BLaER1 treated with 17β-estradiol and CSF1 and Interleukin-3, amounts not matched to agents 10 nM and 100 nM (cell line): ENCODE data around the gene RWDD1.

Experiments used
- H3K27ac ChIP-seq, 11 experiments: shearing (Covaris generic); formaldehyde crosslinking; 2 replicates each; pipeline ENCODE4 v1.8.1; 2022
- H3K27me3 ChIP-seq, 11 experiments: shearing (Covaris generic); formaldehyde crosslinking; 2 replicates each; pipeline ENCODE4 v1.8.1; 2022
- H3K36me3 ChIP-seq, 11 experiments: shearing (Covaris generic); formaldehyde crosslinking; 2 replicates each; pipeline ENCODE4 v1.8.1; 2022
- H3K4me1 ChIP-seq, 10 experiments: shearing (Covaris generic); formaldehyde crosslinking; 2 replicates each; pipeline ENCODE4 v1.8.1; 2022
- H3K4me2 ChIP-seq, 11 experiments: shearing (Covaris generic); formaldehyde crosslinking; 2 replicates each; pipeline ENCODE4 v1.8.1; 2022
- H3K4me3 ChIP-seq, 10 experiments: shearing (Covaris generic); formaldehyde crosslinking; 2 replicates each; pipeline ENCODE4 v1.8.1; 2022
- H3K9ac ChIP-seq, 11 experiments: shearing (Covaris generic); formaldehyde crosslinking; 2 replicates each; pipeline ENCODE4 v1.8.1; 2022
- H3K9me3 ChIP-seq, 11 experiments: shearing (Covaris generic); formaldehyde crosslinking; replicated peaks in 1 of 11; 2 replicates each; pipeline ENCODE4 v1.8.1; 2022
- H4K20me1 ChIP-seq, 11 experiments: shearing (Covaris generic); formaldehyde crosslinking; 2 replicates each; pipeline ENCODE4 v1.8.1; 2022
- Cebpa-rat ChIP-seq, 11 experiments: shearing (Covaris generic); IDR thresholded peaks; 2 replicates each; pipeline ENCODE4 v1.8.1; 2022

RWDD1 gene

GRCh38 chr6:116531675-116532570 lies 39.4 kb upstream of the RWDD1 start:
- no peaks in the 10 kb centered on the region for H3K9me3 ChIP-seq
- no peak overlapping the region for H3K4me3 ChIP-seq
- no peak overlapping the region for H3K27ac ChIP-seq
- no peak overlapping the region for H3K9ac ChIP-seq
- no peaks in the 10 kb centered on the region for H3K36me3 ChIP-seq
- H3K4me2 ChIP-seq, result peak overlapping the region in 3 of 11 experiments; percentile 24 to 61 (median 33); a peak in 5 of 22 replicates
- H3K27me3 ChIP-seq, result no peaks in the 10 kb centered on the region
- H3K4me1 ChIP-seq, result peaks cover 0 to 42% (median 0%) of the 10 kb centered on the region in 10 experiments; a peak in 7 of 20 replicates
- no peaks in the 10 kb centered on the region for H4K20me1 ChIP-seq
- TF ChIP-seq Cebpa-rat (IDR thresholded peaks at IDR 0.05), result no peak

- no peak overlapping the region for H3K4me3 ChIP-seq
- H3K36me3 ChIP-seq, result no peaks in the 10 kb centered on the region
- H3K9ac ChIP-seq, result no peak overlapping the region
- H3K4me1 ChIP-seq, result peaks cover 0 to 42% (median 0%) of the 10 kb centered on the region in 10 experiments; a peak in 7 of 20 replicates
- no peaks in the 10 kb centered on the region for H4K20me1 ChIP-seq
- no peak overlapping the region; a peak in 1 of 22 replicates for H3K4me2 ChIP-seq
- H3K9me3 ChIP-seq, result no peaks in the 10 kb centered on the region
- H3K27ac ChIP-seq, result no peak overlapping the region
- H3K27me3 ChIP-seq, result no peaks in the 10 kb centered on the region
- TF ChIP-seq Cebpa-rat (IDR thresholded peaks at IDR 0.05), result no peak
These were observed 37.9 kb upstream of the RWDD1 start for GRCh38 chr6:116533233-116533957.

DNA sequence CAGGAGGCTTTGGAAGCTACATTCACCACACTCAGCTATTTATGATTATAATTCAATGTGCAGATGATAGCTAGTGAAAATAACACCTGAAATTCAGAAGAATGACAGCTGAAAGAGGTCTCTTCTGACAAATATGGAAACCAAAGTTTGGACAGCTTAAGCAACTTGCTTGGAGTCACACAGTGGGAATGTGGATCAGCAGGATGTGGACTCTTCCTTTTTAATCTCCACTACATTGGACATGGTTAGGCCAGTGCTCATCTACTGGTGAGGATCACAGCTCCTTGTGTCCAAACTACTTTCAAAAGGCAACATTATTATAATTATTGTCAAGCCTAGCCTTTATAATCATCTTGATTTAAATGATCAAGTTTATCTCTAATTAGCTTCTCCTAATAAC lies 36.2 kb upstream of the RWDD1 start:
- TF ChIP-seq Cebpa-rat (IDR thresholded peaks at IDR 0.05), result no peak
- H3K9me3 ChIP-seq, result no peaks in the 10 kb centered on the region
- peaks cover 0 to 28% (median 0%) of the 10 kb centered on the region in 10 experiments; a peak in 7 of 20 replicates for H3K4me1 ChIP-seq
- no peaks in the 10 kb centered on the region for H4K20me1 ChIP-seq
- no peaks in the 10 kb centered on the region for H3K36me3 ChIP-seq
- no peak overlapping the region for H3K9ac ChIP-seq
- no peak overlapping the region for H3K4me3 ChIP-seq
- H3K4me2 ChIP-seq, result no peak overlapping the region
- no peak overlapping the region for H3K27ac ChIP-seq
- H3K27me3 ChIP-seq, result no peaks in the 10 kb centered on the region

- TF ChIP-seq Cebpa-rat (IDR thresholded peaks at IDR 0.05), result no peak
- Histone ChIP-seq H3K9me3 (no peaks in the 10 kb centered on the region), H3K9ac (no peak overlapping the region), H3K4me2 (no peak overlapping the region), H3K36me3 (no peaks in the 10 kb centered on the region), H3K4me3 (no peak overlapping the region), H3K27me3 (no peaks in the 10 kb centered on the region), H4K20me1 (no peaks in the 10 kb centered on the region), H3K4me1 (peaks cover 0 to 18% (median 0%) of the 10 kb centered on the region in 10 experiments; a peak in 6 of 20 replicates), H3K27ac (no peak overlapping the region)
These were observed 35.1 kb upstream of the RWDD1 start for GRCh38 chr6:116536216-116536621.

DNA sequence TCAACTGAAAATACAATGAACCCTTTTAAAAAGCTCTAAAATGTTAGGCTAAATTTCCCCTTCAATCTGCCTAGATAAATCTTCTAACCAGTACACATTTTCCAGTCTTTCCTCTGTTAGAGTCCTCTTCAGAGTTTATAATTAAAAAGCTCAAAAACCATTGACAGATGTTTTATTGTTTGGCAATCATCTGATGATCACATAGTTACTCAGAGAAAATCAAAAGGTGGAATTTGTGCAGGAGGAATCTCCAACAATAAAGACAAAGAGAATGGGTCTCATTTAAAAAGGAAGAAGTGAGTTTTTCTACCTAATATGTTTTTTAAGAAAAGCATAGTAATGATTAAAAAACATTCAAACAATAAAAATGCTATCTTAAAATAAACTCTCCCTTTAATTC lies 28.9 kb upstream of the RWDD1 start:
- no peak overlapping the region for H3K27ac ChIP-seq

DNA sequence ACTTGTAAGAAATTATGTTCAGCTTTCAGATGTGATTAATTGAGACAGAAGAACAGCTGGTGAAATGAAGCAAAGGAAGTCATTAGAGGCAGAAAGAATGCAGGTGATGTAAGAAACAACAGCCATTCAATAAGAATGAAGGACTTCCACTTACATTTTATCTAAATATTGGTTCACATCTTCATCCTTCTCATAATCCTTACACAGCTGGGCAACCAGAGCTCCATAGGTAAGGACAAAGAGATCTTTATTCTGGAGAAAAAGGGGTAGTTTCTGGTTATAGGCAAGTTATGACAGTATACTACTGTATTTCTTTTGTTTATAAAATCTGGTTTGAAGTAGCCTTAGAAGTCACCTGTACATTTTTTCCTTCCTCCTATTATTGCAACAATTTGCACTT lies 28.2 kb upstream of the RWDD1 start:
- Histone ChIP-seq H3K27me3 (no peaks in the 10 kb centered on the region), H3K36me3 (no peaks in the 10 kb centered on the region), H3K4me2 (no peak overlapping the region), H3K9ac (no peak overlapping the region), H3K9me3 (no peaks in the 10 kb centered on the region), H3K4me1 (no peaks in the 10 kb centered on the region), H3K4me3 (no peak overlapping the region), H4K20me1 (no peaks in the 10 kb centered on the region), H3K27ac (no peak overlapping the region)
- TF ChIP-seq Cebpa-rat (IDR thresholded peaks at IDR 0.05), result no peak

More for the DNA sequence above, 28.9 kb upstream of the RWDD1 start:
- Histone ChIP-seq H3K4me1 (no peaks in the 10 kb centered on the region), H3K4me3 (no peak overlapping the region), H3K4me2 (no peak overlapping the region), H3K9ac (no peak overlapping the region), H3K36me3 (no peaks in the 10 kb centered on the region), H3K27me3 (no peaks in the 10 kb centered on the region), H4K20me1 (no peaks in the 10 kb centered on the region), H3K9me3 (no peaks in the 10 kb centered on the region)
- TF ChIP-seq Cebpa-rat (IDR thresholded peaks at IDR 0.05), result no peak

DNA sequence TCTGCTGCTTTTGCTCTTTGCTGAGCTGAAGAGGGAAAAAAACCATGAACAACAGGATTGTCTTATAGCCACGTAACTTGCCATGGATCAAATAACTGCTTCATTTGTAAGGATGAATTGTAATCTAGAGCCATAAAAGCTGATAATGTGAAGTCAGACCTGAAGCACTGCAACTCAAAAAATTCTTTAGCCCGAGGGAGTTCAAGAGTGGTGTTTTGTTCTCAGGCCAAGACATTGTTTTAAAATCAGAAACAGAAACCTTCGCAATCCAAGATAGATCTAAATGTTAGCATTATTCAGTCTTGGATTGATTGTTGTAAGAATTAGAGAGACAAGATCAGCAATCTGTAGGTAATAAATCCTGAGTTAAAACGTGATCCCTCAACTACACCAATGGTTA lies 25.7 kb upstream of the RWDD1 start, which contains the start of gene TRAPPC3L:
TSS of gene TRAPPC3L (minus strand) at position 34 of the 400 bp plus-strand sequence. CDS start 170 bp downstream, outside the sequence.
- no peak within 1 kb of the TSS for H3K4me3 ChIP-seq
- H3K27me3 ChIP-seq, result no peaks in the 10 kb centered on the region
- no peak within 1 kb of the TSS for H3K4me2 ChIP-seq
- no peaks in the 10 kb centered on the region for H4K20me1 ChIP-seq
- no peak within 1 kb of the TSS for H3K9ac ChIP-seq
- H3K27ac ChIP-seq, result no peak within 1 kb of the TSS
- no peaks in the 10 kb centered on the region for H3K4me1 ChIP-seq
- TF ChIP-seq Cebpa-rat (IDR thresholded peaks at IDR 0.05), result no peak
- H3K9me3 ChIP-seq, result no peaks in the 10 kb centered on the region
- no peaks in the 10 kb centered on the region for H3K36me3 ChIP-seq

DNA sequence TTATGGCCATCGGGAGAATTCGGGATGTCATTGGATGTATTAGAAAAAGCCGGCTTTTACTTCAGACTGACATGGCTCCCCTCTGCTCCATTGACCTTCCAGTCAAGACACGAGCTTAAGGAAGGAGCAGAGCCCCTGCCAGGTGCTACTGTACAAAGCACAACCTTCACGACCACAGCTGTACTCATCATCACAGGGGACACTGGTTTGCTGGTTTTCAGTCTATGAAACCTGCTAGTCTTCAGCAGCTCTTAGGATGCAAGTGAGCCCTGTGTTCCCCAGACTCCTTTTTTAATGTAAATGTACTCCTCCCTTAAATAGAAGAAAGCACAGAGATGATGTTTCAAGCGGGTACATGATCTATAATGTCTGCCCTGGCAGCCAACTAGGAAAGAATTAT lies 23.9 kb upstream of the RWDD1 start:
- no peak for TF ChIP-seq Cebpa-rat (IDR thresholded peaks at IDR 0.05)
- no peak overlapping the region for H3K4me2 ChIP-seq
- no peaks in the 10 kb centered on the region for H3K36me3 ChIP-seq

GRCh38 chr6:116550796-116551195 lies 20.5 kb upstream of the RWDD1 start:
- Histone ChIP-seq H3K4me3 (no peak overlapping the region), H3K9ac (no peak overlapping the region), H3K27me3 (no peaks in the 10 kb centered on the region)

More for the DNA sequence above, 23.9 kb upstream of the RWDD1 start:
- Histone ChIP-seq H3K27me3 (no peaks in the 10 kb centered on the region), H3K27ac (no peak overlapping the region), H3K9ac (no peak overlapping the region), H3K4me3 (no peak overlapping the region), H3K9me3 (no peaks in the 10 kb centered on the region), H4K20me1 (no peaks in the 10 kb centered on the region), H3K4me1 (no peaks in the 10 kb centered on the region)

More at GRCh38 chr6:116550796-116551195, 20.5 kb upstream of the RWDD1 start:
- H4K20me1 ChIP-seq, result no peaks in the 10 kb centered on the region
- H3K4me2 ChIP-seq, result no peak overlapping the region
- no peaks in the 10 kb centered on the region for H3K4me1 ChIP-seq
- H3K9me3 ChIP-seq, result no peaks in the 10 kb centered on the region
- no peak for TF ChIP-seq Cebpa-rat (IDR thresholded peaks at IDR 0.05)
- no peak overlapping the region for H3K27ac ChIP-seq
- H3K36me3 ChIP-seq, result no peaks in the 10 kb centered on the region
